WTC11 (cell line): Measurements from ENCODE around the gene FAM50B. TPM values are rescaled to one million over a fixed set of nuclear protein-coding genes. Genes with fewer than 3 reads are reported as not detected.

ENCODE experiments used
- ATAC-seq: fragments of 200-7000 bp; cut with Tn5 transposase; 2 replicates; pipeline ENCODE4 v1.10.0; 2021; ENCODE audit warnings: mild to moderate bottlenecking, moderate library complexity
- CTCF ChIA-PET: fragments of 300-600 bp; sonication (Branson Sonifier 250); formaldehyde crosslinking; loops from one replicate; lab custom pipeline; 2021; ENCODE audit warnings: antibody characterized with exemption; lab: Charles Lee
- POLR2A ChIA-PET: fragments of 350-600 bp; sonication (Branson Sonifier 250); formaldehyde crosslinking; loops from one replicate; lab custom pipeline; 2021; ENCODE audit warnings: antibody characterized with exemption; lab: Charles Lee
- DNase-seq: peaks from one replicate; pipeline ENCODE4 v3.0.0; 2021; ENCODE audit warnings: low spot score
- H3K27ac Mint-ChIP-seq: 2 replicates; pipeline ENCODE4 v1.8.0; 2021; ENCODE audit warnings: mixed read lengths
- H3K27me3 Mint-ChIP-seq: 2 replicates; pipeline ENCODE4 v1.8.0; 2021; ENCODE audit warnings: low read depth, mild to moderate bottlenecking, moderate library complexity, mixed read lengths
- H3K36me3 Mint-ChIP-seq: 2 replicates; pipeline ENCODE4 v1.8.0; 2021; ENCODE audit warnings: mixed read lengths
- H3K4me1 Mint-ChIP-seq: 2 replicates; pipeline ENCODE4 v1.8.0; 2022; ENCODE audit warnings: mixed read lengths
- H3K4me3 Mint-ChIP-seq: 2 replicates; pipeline ENCODE4 v1.8.0; 2021; ENCODE audit warnings: mild to moderate bottlenecking, moderate library complexity, mixed read lengths
- H3K9me3 Mint-ChIP-seq: 2 replicates; pipeline ENCODE4 v1.8.0; 2021; ENCODE audit warnings: mixed read lengths
- ATF2 ChIP-seq: sonication (generic); formaldehyde crosslinking; IDR thresholded peaks from 2 replicates; pipeline ENCODE4 v1.8.1; 2022; ENCODE audit warnings: low read depth, missing genetic modification reagents, borderline replicate concordance
- E2F4 ChIP-seq: sonication (generic); formaldehyde crosslinking; IDR thresholded peaks from 2 replicates; pipeline ENCODE4 v1.8.1; 2022; ENCODE audit warnings: low read depth, mild to moderate bottlenecking, moderate library complexity, missing genetic modification reagents, borderline replicate concordance
- E2F5 ChIP-seq: sonication (generic); formaldehyde crosslinking; IDR thresholded peaks from 2 replicates; pipeline ENCODE4 v1.8.1; 2022; ENCODE audit warnings: mild to moderate bottlenecking, moderate library complexity, missing genetic modification reagents
- ESRRA ChIP-seq: sonication (generic); formaldehyde crosslinking; IDR thresholded peaks from 2 replicates; pipeline ENCODE4 v1.8.1; 2022; ENCODE audit warnings: mild to moderate bottlenecking, missing genetic modification reagents, borderline replicate concordance
- GTF2I ChIP-seq: fragments of 250-450 bp; sonication (Bioruptor Pico); conservative IDR thresholded peaks from 2 replicates; pipeline ENCODE4 v1.4.0; 2021; ENCODE audit warnings: mild to moderate bottlenecking
- HMGA2 ChIP-seq: fragments of 250-450 bp; sonication (Bioruptor Pico); IDR thresholded peaks from 2 replicates; pipeline ENCODE4 v1.4.0; 2021; ENCODE audit warnings: mild to moderate bottlenecking, moderate library complexity
- HMGXB4 ChIP-seq: sonication (generic); formaldehyde crosslinking; IDR thresholded peaks from 2 replicates; pipeline ENCODE4 v1.8.1; 2023; ENCODE audit warnings: mild to moderate bottlenecking, moderate library complexity, missing genetic modification reagents
- JAZF1 ChIP-seq: fragments of 250-450 bp; sonication (Bioruptor Pico); IDR thresholded peaks from 2 replicates; pipeline ENCODE4 v1.9.0; 2021; ENCODE audit warnings: moderate library complexity, mild to moderate bottlenecking, inconsistent platforms
- MLX ChIP-seq: sonication (generic); formaldehyde crosslinking; IDR thresholded peaks from 2 replicates; pipeline ENCODE4 v1.8.1; 2023; ENCODE audit warnings: mild to moderate bottlenecking, missing genetic modification reagents, moderate library complexity
- NR1H2 ChIP-seq: sonication (generic); formaldehyde crosslinking; IDR thresholded peaks from 2 replicates; pipeline ENCODE4 v1.9.0; 2021; ENCODE audit warnings: mild to moderate bottlenecking, moderate library complexity, missing genetic modification reagents
- NR3C1 ChIP-seq: sonication (generic); formaldehyde crosslinking; conservative IDR thresholded peaks from 2 replicates; pipeline ENCODE4 v1.8.1; 2023; ENCODE audit warnings: low read depth, mild to moderate bottlenecking, missing genetic modification reagents
- OVOL2 ChIP-seq: fragments of 250-450 bp; sonication (Bioruptor Pico); IDR thresholded peaks from 2 replicates; pipeline ENCODE4 v1.9.0; 2021; ENCODE audit warnings: mild to moderate bottlenecking, borderline replicate concordance
- PREB ChIP-seq: sonication (generic); formaldehyde crosslinking; IDR thresholded peaks from 2 replicates; pipeline ENCODE4 v1.8.1; 2022; ENCODE audit warnings: mild to moderate bottlenecking, missing genetic modification reagents, moderate library complexity, borderline replicate concordance
- RORB ChIP-seq: fragments of 250-450 bp; sonication (Bioruptor Pico); IDR thresholded peaks from 2 replicates; pipeline ENCODE4 v1.9.0; 2021; ENCODE audit warnings: mild to moderate bottlenecking
- SMAD3 ChIP-seq: sonication (generic); formaldehyde crosslinking; IDR thresholded peaks from 2 replicates; pipeline ENCODE4 v1.8.0; 2022; ENCODE audit warnings: missing genetic modification reagents, mild to moderate bottlenecking, borderline replicate concordance
- SMAD4 ChIP-seq: sonication (generic); formaldehyde crosslinking; IDR thresholded peaks from 2 replicates; pipeline ENCODE4 v1.8.0; 2022; ENCODE audit warnings: mild to moderate bottlenecking, missing genetic modification reagents
- SOX15 ChIP-seq: fragments of 250-450 bp; sonication (Bioruptor Pico); IDR thresholded peaks from 2 replicates; pipeline ENCODE4 v1.9.0; 2021; ENCODE audit warnings: mild to moderate bottlenecking
- TEAD1 ChIP-seq: sonication (generic); formaldehyde crosslinking; IDR thresholded peaks from 2 replicates; pipeline ENCODE4 v1.8.0; 2022; ENCODE audit warnings: mild to moderate bottlenecking, missing genetic modification reagents
- USF2 ChIP-seq: sonication (generic); formaldehyde crosslinking; IDR thresholded peaks from 2 replicates; pipeline ENCODE4 v1.8.1; 2023; ENCODE audit warnings: mild to moderate bottlenecking, missing genetic modification reagents, moderate library complexity
- ZBTB21 ChIP-seq: sonication (generic); formaldehyde crosslinking; IDR thresholded peaks from 2 replicates; pipeline ENCODE4 v1.8.1; 2023; ENCODE audit warnings: mild to moderate bottlenecking, missing genetic modification reagents, borderline replicate concordance
- ZNF121 ChIP-seq: sonication (generic); formaldehyde crosslinking; IDR thresholded peaks from 2 replicates; pipeline ENCODE4 v1.8.0; 2023; ENCODE audit warnings: missing genetic modification reagents
- ZNF219 ChIP-seq: sonication (generic); formaldehyde crosslinking; IDR thresholded peaks from 2 replicates; pipeline ENCODE4 v1.8.0; 2023; ENCODE audit warnings: missing genetic modification reagents, mild to moderate bottlenecking, borderline replicate concordance
- ZNF425 ChIP-seq: fragments of 250-450 bp; sonication (Bioruptor Pico); conservative IDR thresholded peaks from 2 replicates; pipeline ENCODE4 v1.9.0; 2021; ENCODE audit warnings: mild to moderate bottlenecking
- total RNA-seq: library from RNA; stranded (reverse); gene quantifications from 3 replicates; pipeline ENCODE4 v1.2.3, GENCODE V29; 2021

The FAM50B gene
- total RNA-seq, 1 experiment from 2014 or later = 2.1 TPM

- TF ChIP-seq ZNF219 (CRISPR knock-in tag) = no peak
- no peak for TF ChIP-seq ATF2
- no peak for TF ChIP-seq HMGXB4 (CRISPR knock-in tag)
- TF ChIP-seq ZNF121 (CRISPR knock-in tag) = no peak
- no peak for TF ChIP-seq HMGA2
- no peak for TF ChIP-seq USF2 (CRISPR knock-in tag)
- no peak for TF ChIP-seq TEAD1 (CRISPR knock-in tag)
- TF ChIP-seq NR3C1 (CRISPR knock-in tag) = no peak
- TF ChIP-seq JAZF1 (CRISPR knock-in tag) = no peak
- TF ChIP-seq NR1H2 = no peak
- TF ChIP-seq SMAD4 = no peak
- no peak for TF ChIP-seq SMAD3 (CRISPR knock-in tag)
- TF ChIP-seq ESRRA (CRISPR knock-in tag) = no peak
- TF ChIP-seq MLX (CRISPR knock-in tag) = no peak
- TF ChIP-seq, all 79 proteins: peak for 0
- CTCF ChIA-PET = interaction anchor here (1.3 to 2.8 kb wide), 2 partner anchors 30 to 113 kb away, joined by 6 to 26 read pairs; partner anchors contain the start of gene FAM50B
- H3K27me3 Mint-ChIP-seq = peaks cover 16% of the 10 kb centered on the region; the same call in 1 of the 2 replicates
- H3K27ac Mint-ChIP-seq = no peak overlapping the region
- POLR2A ChIA-PET = no interaction called here
- H3K4me1 Mint-ChIP-seq = peaks cover 38% of the 10 kb centered on the region
- H3K4me3 Mint-ChIP-seq = no peak overlapping the region
- no peak for DNase-seq
- no peaks in the 10 kb centered on the region for H3K36me3 Mint-ChIP-seq
- ATAC-seq = no peak
- H3K9me3 Mint-ChIP-seq = no peaks in the 10 kb centered on the region
Measured at GRCh38 chr6:3819161-3820110, 29.7 kb upstream of the FAM50B start.

GRCh38 chr6:3820563-3820962 lies 28.6 kb upstream of the FAM50B start:
- TF ChIP-seq OVOL2 (CRISPR knock-in tag) (no peak), RORB (CRISPR knock-in tag) (no peak), GTF2I (CRISPR knock-in tag) (no peak), ZBTB21 (CRISPR knock-in tag) (no peak), E2F4 (CRISPR knock-in tag) (no peak), TEAD1 (CRISPR knock-in tag) (no peak), E2F5 (CRISPR knock-in tag) (no peak), PREB (CRISPR knock-in tag) (no peak), ZNF425 (no peak), SOX15 (CRISPR knock-in tag) (no peak)
- TF ChIP-seq, all 79 proteins: peak for 0
- ChIA-PET CTCF (interaction anchor here (0.7 to 2.8 kb wide), 4 partner anchors 29 to 158 kb away, joined by 3 to 26 read pairs (median 4); partner anchors contain the start of gene FAM50B), POLR2A (no interaction called here)
- H3K27ac Mint-ChIP-seq = no peak overlapping the region
- DNase-seq (no peak), ATAC-seq (no peak)
- peaks cover 16% of the 10 kb centered on the region; the same call in 1 of the 2 replicates for H3K27me3 Mint-ChIP-seq
- H3K9me3 Mint-ChIP-seq = no peaks in the 10 kb centered on the region
- H3K4me3 Mint-ChIP-seq = no peak overlapping the region
- no peaks in the 10 kb centered on the region for H3K36me3 Mint-ChIP-seq
- peaks cover 44% of the 10 kb centered on the region for H3K4me1 Mint-ChIP-seq
